Stimulated activated CD4-positive, alpha-beta T cell treated with anti-CD3 and anti-CD28 coated beads, Interleukin-4, amount 100 ng/mL, for 4 hours (primary cell): ENCODE results near the gene PPFIA3.
"Not testable (repeated sequence)": the region's sequence is repeated elsewhere in the genome, so short reads cannot be mapped to it uniquely, and the experiment has no call there.

Source experiments
- DNase-seq, 2 experiments: peaks; one replicate each; pipeline ENCODE4 v3.0.0-alpha.2; 2020

Gene PPFIA3

GRCh38 chr19:49103331-49104085, 15.8 kb upstream of the PPFIA3 start:
- DNase-seq: no peak

GRCh38 chr19:49104229-49104864, 15.0 kb upstream of the PPFIA3 start:
- no peak for DNase-seq

GRCh38 chr19:49106648-49107135, 12.7 kb upstream of the PPFIA3 start:
- DNase-seq: peak; percentile 51 to 60

GRCh38 chr19:49107625-49108459, 11.5 kb upstream of the PPFIA3 start:
- no peak for DNase-seq

GRCh38 chr19:49109051-49109450, 10.3 kb upstream of the PPFIA3 start:
- no peak for DNase-seq

GRCh38 chr19:49109569-49110233, 9.6 kb upstream of the PPFIA3 start:
- no peak for DNase-seq

- no peak for DNase-seq
These were observed 8.8 kb upstream of the PPFIA3 start for GRCh38 chr19:49110567-49110966.

GRCh38 chr19:49111218-49111998, 7.9 kb upstream of the PPFIA3 start:
- DNase-seq: no peak

GRCh38 chr19:49113762-49114629, 5.3 kb upstream of the PPFIA3 start, which contains the start of gene LIN7B:
Gene LIN7B, plus strand, starts transcription at chr19:49114370. Its CDS starts 35 bp downstream, at chr19:49114405.
- DNase-seq: peak; percentile 61 to 73

- DNase-seq: peak; percentile 53 to 54
These were observed 4.5 kb upstream of the PPFIA3 start for GRCh38 chr19:49114630-49115363.

- no peak for DNase-seq
These were observed 2.8 kb upstream of the PPFIA3 start for GRCh38 chr19:49116544-49116943.

- no peak for DNase-seq
These were observed 1.4 kb upstream of the PPFIA3 start for GRCh38 chr19:49117677-49118564.

GRCh38 chr19:49118565-49119410, 556 bp upstream of the PPFIA3 start, which contains the start of gene C19orf73:
Gene C19orf73, minus strand, starts transcription at chr19:49119143. Its CDS starts 121 bp downstream, at chr19:49119022.
- DNase-seq: peak; percentile 94 to 95

- DNase-seq: no peak
These were observed 960 bp downstream of the PPFIA3 start for GRCh38 chr19:49120325-49120683.

GRCh38 chr19:49120868-49121267, 1.5 kb downstream of the PPFIA3 start:
- DNase-seq: no peak

- DNase-seq: not testable (repeated sequence)
These were observed 2.5 kb downstream of the PPFIA3 start for GRCh38 chr19:49121841-49122240.

- DNase-seq: not testable (repeated sequence)
These were observed 3.9 kb downstream of the PPFIA3 start for GRCh38 chr19:49123285-49123684.
